Measurements from ENCODE around the gene POLE2. TPM values are rescaled to one million over a fixed set of nuclear protein-coding genes. Genes with fewer than 3 reads are reported as not detected.
"Not testable (repeated sequence)": the region's sequence is repeated elsewhere in the genome, so short reads cannot be mapped to it uniquely, and the experiment has no call there.

POLE2 gene
- polyA plus RNA-seq, 12 donors, result 5.2 to 20.4 (median 8.4) TPM; not detected in 1

- no peak for DNase-seq
Measured at GRCh38 chr14:49619730-49620129, 68.3 kb downstream of the POLE2 start.

GRCh38 chr14:49619273-49619672 is 68.7 kb downstream of the POLE2 start:
- not testable (repeated sequence) for DNase-seq

- no peak for DNase-seq
Measured at GRCh38 chr14:49617852-49618519, 70.0 kb downstream of the POLE2 start.

- no peak for DNase-seq
Measured at GRCh38 chr14:49615776-49616175, 72.2 kb downstream of the POLE2 start.

- no peak for DNase-seq
Measured at GRCh38 chr14:49614196-49614595, 73.8 kb downstream of the POLE2 start.

- no peak for DNase-seq
Measured at GRCh38 chr14:49612671-49613070, 75.3 kb downstream of the POLE2 start.

GRCh38 chr14:49612251-49612650 is 75.8 kb downstream of the POLE2 start:
- DNase-seq, result no peak

GRCh38 chr14:49607583-49607982 is 80.4 kb downstream of the POLE2 start:
- no peak for DNase-seq

GRCh38 chr14:49598485-49599300 is 89.3 kb downstream of the POLE2 start, which contains the start of gene LRR1:
LRR1 (plus strand) TSS chr14:49598940; CDS start chr14:49599021, 81 bp downstream.
- DNase-seq, result peak; percentile 92

- DNase-seq, result no peak
Measured at GRCh38 chr14:49598189-49598484, 89.9 kb downstream of the POLE2 start.

- no peak for DNase-seq
Measured at GRCh38 chr14:49594347-49595091, 93.5 kb downstream of the POLE2 start.

Other genes starting within 250 kb of the POLE2 start
- gene RPS29, start 101.8 kb downstream of the POLE2 start, polyA plus RNA-seq (ENCODE audit: insufficient read length in 12 of 12), result 1,000 to 10,000 TPM in 10 of 12 donors, 100 to 1,000 TPM in 1, not detected in 1; 665 to 2,428 (median 1,937) TPM
- gene LRR1, start 89.3 kb downstream of the POLE2 start, polyA plus RNA-seq (ENCODE audit: insufficient read length in 12 of 12), result 10 to 100 TPM in 4 of 12 donors, 1 to 10 TPM in 7, not detected in 1; 5.2 to 14.9 (median 8.9) TPM
- gene RPL36AL, start 67.6 kb downstream of the POLE2 start, polyA plus RNA-seq (ENCODE audit: insufficient read length in 12 of 12), result 100 to 1,000 TPM in 11 of 12 donors, not detected in 1; 144 to 313 (median 177) TPM
- gene MGAT2, start 67.4 kb downstream of the POLE2 start, polyA plus RNA-seq (ENCODE audit: insufficient read length in 12 of 12), result 10 to 100 TPM in 9 of 12 donors, 1 to 10 TPM in 2, not detected in 1; 6.8 to 25.9 (median 12.1) TPM
- gene DNAAF2, start 53.0 kb downstream of the POLE2 start, polyA plus RNA-seq (ENCODE audit: insufficient read length in 12 of 12), result 10 to 100 TPM in 1 of 12 donors, 1 to 10 TPM in 10, not detected in 1; 7.0 to 11.1 (median 8.0) TPM
- 10 to 100 TPM in 1 of 12 donors, 1 to 10 TPM in 10, not detected in 1; 4.8 to 17.3 (median 5.8) TPM for gene KLHDC1, start 4.9 kb upstream of the POLE2 start, polyA plus RNA-seq (ENCODE audit: insufficient read length in 12 of 12)
- gene KLHDC2, start 79.9 kb upstream of the POLE2 start, polyA plus RNA-seq (ENCODE audit: insufficient read length in 12 of 12), result 10 to 100 TPM in 11 of 12 donors, not detected in 1; 60.7 to 87.8 (median 74.5) TPM
- gene NEMF, start 164.6 kb upstream of the POLE2 start, polyA plus RNA-seq (ENCODE audit: insufficient read length in 12 of 12), result 10 to 100 TPM in 11 of 12 donors, not detected in 1; 38.6 to 88.2 (median 52.4) TPM
- gene ARF6, start 204.9 kb upstream of the POLE2 start, polyA plus RNA-seq (ENCODE audit: insufficient read length in 12 of 12), result 100 to 1,000 TPM in 1 of 12 donors, 10 to 100 TPM in 11; 29.1 to 146 (median 37.7) TPM